Endothelial cell of coronary artery (primary cell): ENCODE measurements around the gene VWF. TPM values are rescaled to one million over a fixed set of nuclear protein-coding genes. Genes with fewer than 3 reads are reported as not detected.

Source experiments
- total RNA-seq: library from RNA; depleted of rRNA; stranded (reverse); fragments of >200 nt; gene quantifications from 2 replicates; pipeline ENCODE4 v1.2.3, GENCODE V29; 2014

Gene VWF
- total RNA-seq, result 1,197 and 1,224 TPM in 2 replicates

DNA sequence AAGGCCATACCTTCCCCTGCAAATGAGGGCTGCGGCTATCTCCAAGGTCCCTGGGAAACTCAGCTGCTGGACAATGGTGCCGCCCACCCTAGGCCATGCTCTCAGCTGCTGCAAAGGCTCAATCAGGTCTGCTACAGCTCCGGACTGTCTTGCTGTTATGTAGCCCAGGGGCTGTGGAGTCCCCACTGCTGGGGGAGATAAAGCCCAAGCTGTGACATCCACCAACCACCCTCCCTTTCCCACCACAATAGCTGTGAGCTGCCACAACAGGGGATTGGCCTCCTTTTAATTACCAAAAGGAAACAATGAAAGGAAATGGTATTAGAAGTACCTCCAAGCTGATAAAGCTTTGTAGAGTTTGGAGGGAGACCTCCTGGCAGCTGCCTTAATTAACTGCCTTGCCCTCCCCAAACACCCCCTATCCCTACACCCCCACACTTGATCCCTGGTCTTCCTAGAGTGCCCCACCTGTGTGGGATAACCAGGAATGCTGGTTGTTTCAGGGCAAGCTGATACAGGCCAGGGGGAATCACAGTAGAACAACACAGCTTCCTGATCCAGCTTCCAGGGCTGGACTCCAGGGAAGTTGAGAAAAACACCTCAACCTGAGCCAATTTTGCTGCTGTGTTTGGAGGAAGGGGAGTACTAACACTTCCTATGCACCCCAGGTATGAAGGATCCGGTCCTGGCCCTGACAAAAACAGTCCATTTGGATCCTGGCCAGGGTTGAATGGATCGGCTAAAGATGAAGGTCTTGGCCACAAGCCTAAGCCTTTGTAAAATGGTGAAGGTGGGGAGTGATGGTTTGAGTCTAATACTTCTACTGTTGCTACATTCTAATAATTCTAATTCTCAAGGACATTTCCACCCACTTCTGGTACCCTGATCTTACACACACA is at the start of gene VWF:
TSS of gene VWF (minus strand) at position 260 of the 899 bp plus-strand sequence. CDS start 1,474 bp downstream, outside the sequence.

DNA sequence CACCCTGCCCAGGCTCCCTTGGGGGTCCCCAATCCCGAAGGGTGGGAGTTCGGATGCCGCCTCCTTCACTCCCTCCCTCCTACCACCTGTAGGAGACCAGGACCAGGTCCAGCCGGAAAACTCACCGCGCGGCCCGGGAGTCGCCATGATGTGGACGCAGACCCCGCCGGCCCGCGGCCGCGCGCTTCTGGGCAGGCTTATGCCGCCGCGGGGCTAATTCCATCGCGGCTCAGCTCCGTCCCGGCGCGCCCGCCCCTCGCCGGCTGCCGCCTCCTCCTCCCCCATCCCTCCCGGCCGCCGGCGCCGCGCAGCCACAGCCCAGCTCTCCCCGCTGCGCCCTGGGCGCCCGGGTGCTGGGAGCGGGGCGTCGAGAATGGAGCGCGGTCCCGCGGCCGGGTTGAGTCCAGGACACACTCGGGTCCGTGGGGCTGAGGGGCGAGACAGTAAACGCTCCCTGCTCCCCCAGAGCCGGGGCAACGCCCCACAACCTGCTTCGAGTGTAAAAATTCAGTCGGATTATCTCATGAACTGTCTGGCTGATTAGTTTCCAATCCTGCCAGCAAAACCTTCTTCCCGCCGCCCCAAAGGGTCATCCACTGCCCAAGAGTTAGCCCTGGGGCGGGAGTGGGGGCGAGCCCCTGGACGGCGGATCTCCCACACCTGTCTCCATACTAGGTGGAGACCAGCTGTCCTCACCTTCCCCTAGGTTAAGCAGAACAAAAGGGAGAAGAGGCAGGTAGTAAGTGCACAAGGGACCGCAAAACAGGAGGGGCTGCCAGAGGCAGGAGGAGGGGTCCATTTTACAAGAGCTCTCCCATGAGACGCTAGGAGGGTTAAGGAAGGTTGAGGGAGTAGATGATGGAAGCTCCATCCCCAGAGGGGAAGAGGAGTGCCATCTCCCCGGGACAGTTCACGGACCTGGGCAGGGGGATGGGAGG is 179.1 kb downstream of the VWF start, which contains the start of gene ANO2:
TSS of gene ANO2 (minus strand) at position 189 of the 938 bp plus-strand sequence. CDS start at position 147, 42 bp downstream.

Other genes starting within 250 kb of the VWF start
- 33.1 and 41.0 TPM in 2 replicates for gene ANO2, start 179.4 kb downstream of the VWF start, total RNA-seq
- 800 and 1,308 TPM in 2 replicates for gene CD9, start 75.7 kb upstream of the VWF start, total RNA-seq
- not detected in 2 replicates for gene PLEKHG6, start 186.0 kb upstream of the VWF start, total RNA-seq
- gene TNFRSF1A, start 217.4 kb upstream of the VWF start, total RNA-seq, result 48.4 and 99.7 TPM in 2 replicates